Large intestine (tissue), 3 donors: ENCODE measurements around the gene SUDS3. TPM values are rescaled to one million over a fixed set of nuclear protein-coding genes. Genes with fewer than 3 reads are reported as not detected.
"Not testable (repeated sequence)": the region's sequence is repeated elsewhere in the genome, so short reads cannot be mapped to it uniquely, and the experiment has no call there.

Experiments used
- DNase-seq, 2 donors: peaks; one replicate each; pipeline versions ENCODE4 v3.0.0 to v3.0.0-alpha.2; 2013
- H3K27ac ChIP-seq: one replicate; pipeline ENCODE4 v1.5.1; 2013; ENCODE audit warnings: low read length
- H3K27me3 ChIP-seq: 2 replicates; pipeline ENCODE4 v1.6.1; 2013; ENCODE audit warnings: low read length; ENCODE audit not compliant: control insufficient read depth, insufficient read depth
- H3K36me3 ChIP-seq: 2 replicates; pipeline ENCODE4 v1.6.1; 2013; ENCODE audit warnings: low read length; ENCODE audit not compliant: control insufficient read depth, insufficient read depth
- H3K4me1 ChIP-seq: one replicate; pipeline ENCODE4 v1.6.1; 2013; ENCODE audit warnings: low read length; ENCODE audit not compliant: control insufficient read depth, insufficient read depth
- H3K4me3 ChIP-seq: one replicate; pipeline ENCODE4 v1.5.1; 2013; ENCODE audit warnings: low read length
- H3K9me3 ChIP-seq: one replicate; pipeline ENCODE4 v1.6.1; 2013; ENCODE audit warnings: mild to moderate bottlenecking, low read depth, low read length, moderate library complexity; ENCODE audit not compliant: control insufficient read depth
- WGBS: methylation state at CpG from one replicate; pipeline ENCODE4 v1.1.5; 2013; ENCODE audit warnings: low lambda C conversion rate; ENCODE audit not compliant: insufficient coverage; 5-methylcytosine and 5-hydroxymethylcytosine counted together
- polyA plus RNA-seq: library from polyadenylated mRNA; unstranded; fragments of 120-200 nt; gene quantifications from one replicate; pipeline ENCODE4 v1.2.1, GENCODE V29; 2013

Gene SUDS3
- polyA plus RNA-seq, 1 donor, result 31.8 TPM

DNA sequence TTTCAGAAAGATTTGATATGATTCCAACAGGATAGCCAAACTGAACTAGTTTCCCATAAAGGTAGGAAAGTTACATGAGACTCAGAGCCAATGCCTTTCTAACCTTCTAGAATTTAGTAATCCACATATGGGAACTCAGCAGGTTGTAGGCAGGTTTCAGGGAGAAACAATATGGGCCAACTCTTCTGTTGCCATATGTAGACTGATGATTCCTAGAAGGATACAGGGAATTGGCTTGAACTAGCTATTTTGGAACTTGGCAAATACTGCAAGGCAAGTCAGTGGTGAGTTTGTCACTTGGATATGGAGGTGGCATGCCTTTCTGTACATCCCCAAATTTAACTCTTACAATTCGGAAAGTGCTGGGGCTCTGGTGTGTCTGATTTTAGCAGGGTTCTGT, 15.5 kb downstream of the SUDS3 start:
- Histone ChIP-seq H3K9me3 (no peaks in the 10 kb centered on the region), H3K4me3 (no peak overlapping the region), H3K27ac (no peak overlapping the region), H3K4me1 (no peaks in the 10 kb centered on the region), H3K36me3 (peaks cover 77% of the 10 kb centered on the region), H3K27me3 (no peaks in the 10 kb centered on the region)
- no peak for DNase-seq
- no CpG with 5 or more reads among the region's 1 CpG for WGBS

GRCh38 chr12:118397708-118398440, 21.5 kb downstream of the SUDS3 start:
- H3K27me3 ChIP-seq, result no peaks in the 10 kb centered on the region
- H3K36me3 ChIP-seq, result peaks cover 78% of the 10 kb centered on the region
- H3K9me3 ChIP-seq, result no peaks in the 10 kb centered on the region
- no peak overlapping the region for H3K4me3 ChIP-seq
- no peaks in the 10 kb centered on the region for H3K4me1 ChIP-seq
- 80% methylated on average over 1 of the region's 10 CpGs for WGBS
- H3K27ac ChIP-seq, result no peak overlapping the region
- DNase-seq, result no peak

- H3K4me1 ChIP-seq, result no peaks in the 10 kb centered on the region
- no peaks in the 10 kb centered on the region for H3K9me3 ChIP-seq
- WGBS, result no CpG with 5 or more reads among the region's 2 CpGs
- H3K36me3 ChIP-seq, result peaks cover 80% of the 10 kb centered on the region
- no peak overlapping the region for H3K4me3 ChIP-seq
- H3K27ac ChIP-seq, result no peak overlapping the region
- no peak for DNase-seq
- H3K27me3 ChIP-seq, result no peaks in the 10 kb centered on the region
These were observed 22.2 kb downstream of the SUDS3 start for GRCh38 chr12:118398524-118398923.

- 100% methylated on average over 1 of the region's 5 CpGs for WGBS
These were observed 22.6 kb downstream of the SUDS3 start for GRCh38 chr12:118398940-118399339.

DNA sequence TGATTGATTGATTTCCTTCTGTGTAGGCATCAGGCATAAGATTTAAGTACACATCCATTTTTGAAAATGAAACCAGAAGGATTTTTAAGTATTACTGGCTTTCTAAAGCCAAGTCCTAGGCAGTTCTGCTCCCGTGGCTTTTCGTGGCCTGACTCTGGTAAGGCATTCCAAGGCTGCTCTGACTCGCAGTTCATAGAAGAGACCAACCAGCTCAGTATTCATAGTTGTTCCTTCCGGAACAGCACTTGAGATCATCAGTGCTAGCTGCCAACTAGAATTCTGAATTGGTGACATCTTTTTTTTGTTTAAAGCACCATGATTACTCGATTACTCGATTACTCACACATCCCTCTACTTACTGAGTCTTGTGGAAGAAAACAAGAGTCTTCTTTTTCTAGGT, 25.9 kb downstream of the SUDS3 start:
- Histone ChIP-seq H3K4me1 (no peaks in the 10 kb centered on the region), H3K27me3 (no peaks in the 10 kb centered on the region), H3K4me3 (no peak overlapping the region), H3K36me3 (peaks cover 66% of the 10 kb centered on the region), H3K27ac (no peak overlapping the region), H3K9me3 (no peaks in the 10 kb centered on the region)
- whole genome bisulfite sequencing, result no CpG with 5 or more reads among the region's 6 CpGs
- no peak for DNase-seq

More at GRCh38 chr12:118398940-118399339, 22.6 kb downstream of the SUDS3 start:
- Histone ChIP-seq H3K27ac (no peak overlapping the region), H3K27me3 (no peaks in the 10 kb centered on the region), H3K9me3 (no peaks in the 10 kb centered on the region), H3K4me3 (no peak overlapping the region), H3K4me1 (no peaks in the 10 kb centered on the region), H3K36me3 (peaks cover 81% of the 10 kb centered on the region)
- no peak for DNase-seq

DNA sequence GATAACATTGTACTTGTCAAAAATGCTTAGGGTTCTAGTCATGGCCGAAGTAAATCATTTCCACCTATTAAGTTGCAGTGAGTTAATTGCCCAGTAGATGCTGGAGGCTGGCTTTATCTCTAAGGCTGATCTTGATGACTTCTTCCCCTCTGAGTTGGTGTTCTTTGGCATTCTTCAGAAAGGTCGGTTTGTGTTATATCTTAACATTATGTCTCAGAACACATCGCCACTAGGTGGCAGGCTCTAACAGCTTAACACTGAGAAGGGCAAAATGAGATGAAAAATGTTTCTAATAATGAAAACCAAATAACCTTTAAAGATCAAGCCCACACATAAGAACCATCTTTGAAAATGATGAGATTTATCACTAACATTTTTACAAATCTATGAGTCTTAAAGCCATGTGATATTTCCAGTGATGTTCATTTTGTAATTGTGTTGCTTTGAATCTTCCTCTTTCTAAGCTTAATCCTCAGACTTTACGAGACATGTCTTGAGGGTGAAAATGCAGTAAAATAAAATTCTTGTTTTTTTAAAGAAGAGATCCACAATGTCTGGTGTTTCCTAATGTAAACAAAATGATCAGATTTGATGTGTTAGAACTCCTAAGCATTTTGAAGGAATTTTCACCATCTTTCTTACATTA, 28.6 kb downstream of the SUDS3 start:
- H3K36me3 ChIP-seq, result peaks cover 51% of the 10 kb centered on the region
- DNase-seq, result peak; percentile 20 to 24
- H3K9me3 ChIP-seq, result no peaks in the 10 kb centered on the region
- no peak overlapping the region for H3K4me3 ChIP-seq
- WGBS, result 100% methylated on average over 1 of the region's 4 CpGs
- H3K27me3 ChIP-seq, result no peaks in the 10 kb centered on the region
- no peaks in the 10 kb centered on the region for H3K4me1 ChIP-seq
- H3K27ac ChIP-seq, result no peak overlapping the region

- not testable (repeated sequence) for DNase-seq, H3K9me3 ChIP-seq, H3K4me3 ChIP-seq, H3K27ac ChIP-seq, H3K27me3 ChIP-seq, H3K4me1 ChIP-seq
- peaks cover 52% of the 10 kb centered on the region for H3K36me3 ChIP-seq
- no CpG with 5 or more reads among the region's 8 CpGs for WGBS
These were observed 31.9 kb downstream of the SUDS3 start for GRCh38 chr12:118408241-118408640.

DNA sequence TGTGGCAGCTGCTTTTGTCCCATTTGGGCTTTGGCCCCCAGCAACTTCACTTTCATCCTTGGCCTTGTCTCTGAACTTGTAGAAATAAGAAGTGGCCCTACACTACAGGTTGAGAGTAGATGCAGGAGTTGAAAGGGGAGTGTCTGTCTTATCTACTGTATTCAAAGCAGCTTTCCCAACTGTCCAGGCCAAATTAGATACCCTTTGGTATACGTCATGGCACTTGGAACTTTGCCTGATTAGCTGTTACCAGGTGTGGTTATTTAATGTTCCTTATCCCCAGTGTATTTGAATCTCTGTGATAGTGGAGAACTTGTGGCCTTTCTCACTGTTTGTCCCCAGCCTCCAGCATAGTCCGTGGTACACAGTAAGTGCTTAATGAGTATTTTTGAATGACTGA, 33.5 kb downstream of the SUDS3 start:
- 90% methylated on average over 2 of the region's 2 CpGs for WGBS
- no peaks in the 10 kb centered on the region for H3K4me1 ChIP-seq
- H3K9me3 ChIP-seq, result no peaks in the 10 kb centered on the region
- no peak overlapping the region for H3K4me3 ChIP-seq
- no peak for DNase-seq
- H3K27me3 ChIP-seq, result no peaks in the 10 kb centered on the region
- no peak overlapping the region for H3K27ac ChIP-seq
- H3K36me3 ChIP-seq, result peaks cover 60% of the 10 kb centered on the region

DNA sequence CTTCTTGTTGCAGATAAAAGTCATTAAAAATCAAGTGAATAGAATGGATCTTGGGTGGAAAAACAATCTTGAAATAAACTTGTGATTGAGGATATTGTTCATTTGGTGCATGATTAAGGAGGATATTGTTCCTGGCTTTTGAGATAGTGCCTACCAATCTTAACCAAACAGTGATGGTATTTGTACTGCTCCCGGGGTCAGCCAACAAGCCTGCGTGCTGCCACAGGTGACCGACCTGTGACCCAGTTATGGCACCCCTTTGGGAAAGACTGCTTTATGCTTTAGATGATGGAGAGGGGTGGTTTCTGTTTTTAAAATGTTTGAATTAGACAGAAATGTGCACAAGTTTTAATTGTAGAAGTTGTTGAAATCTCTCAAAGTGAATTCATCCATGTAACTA, 41.6 kb downstream of the SUDS3 start:
- H3K27ac ChIP-seq, result no peak overlapping the region
- DNase-seq, result no peak
- H3K9me3 ChIP-seq, result no peaks in the 10 kb centered on the region
- H3K4me3 ChIP-seq, result no peak overlapping the region
- H3K36me3 ChIP-seq, result peaks cover 45% of the 10 kb centered on the region
- no peaks in the 10 kb centered on the region for H3K27me3 ChIP-seq
- H3K4me1 ChIP-seq, result no peaks in the 10 kb centered on the region
- WGBS, result no CpG with 5 or more reads among the region's 3 CpGs

GRCh38 chr12:118418385-118419057, 42.2 kb downstream of the SUDS3 start:
- WGBS, result 100% methylated on average over 1 of the region's 1 CpG
- H3K4me3 ChIP-seq, result no peak overlapping the region

More at GRCh38 chr12:118418385-118419057, 42.2 kb downstream of the SUDS3 start:
- Histone ChIP-seq H3K27me3 (no peaks in the 10 kb centered on the region), H3K36me3 (peaks cover 40% of the 10 kb centered on the region), H3K9me3 (no peaks in the 10 kb centered on the region), H3K27ac (no peak overlapping the region), H3K4me1 (no peaks in the 10 kb centered on the region)
- DNase-seq, result no peak
